Neural progenitor cell (in vitro differentiated cells): ENCODE measurements around the gene FASLG. TPM values are rescaled to one million over a fixed set of nuclear protein-coding genes. Genes with fewer than 3 reads are reported as not detected.

ENCODE experiments used
- DNase-seq: peaks from one replicate; pipeline ENCODE4 v3.0.0-alpha.2; 2016; ENCODE audit warnings: low spot score
- H2AFZ ChIP-seq: fragments of 200-600 bp; sonication (generic); replicated peaks from 2 replicates; pipeline ENCODE4 v1.6.1; 2016; ENCODE audit warnings: antibody characterized with exemption
- H3F3A ChIP-seq: fragments of 200-600 bp; sonication (generic); 2 replicates; pipeline ENCODE4 v1.6.1; 2016; ENCODE audit warnings: antibody characterized with exemption, low read depth
- H3K27ac ChIP-seq: fragments of 200-600 bp; sonication (generic); 2 replicates; pipeline ENCODE4 v1.5.1; 2016; ENCODE audit warnings: mild to moderate bottlenecking
- H3K27me3 ChIP-seq: fragments of 200-600 bp; sonication (generic); 2 replicates; pipeline ENCODE4 v1.6.1; 2016; ENCODE audit warnings: mild to moderate bottlenecking, moderate library complexity
- H3K36me3 ChIP-seq: fragments of 200-600 bp; sonication (generic); 2 replicates; pipeline ENCODE4 v1.5.1; 2016
- H3K4me1 ChIP-seq: fragments of 200-600 bp; sonication (generic); 2 replicates; pipeline ENCODE4 v1.6.1; 2016; ENCODE audit warnings: mixed run types
- H3K4me2 ChIP-seq: fragments of 200-600 bp; sonication (generic); 2 replicates; pipeline ENCODE4 v1.6.1; 2016
- H3K4me3 ChIP-seq: fragments of 200-600 bp; sonication (generic); 2 replicates; pipeline ENCODE4 v1.5.1; 2016
- H3K79me2 ChIP-seq: fragments of 200-600 bp; sonication (generic); 2 replicates; pipeline ENCODE4 v1.6.1; 2016; ENCODE audit warnings: low read depth
- H3K9ac ChIP-seq: fragments of 200-600 bp; sonication (generic); 2 replicates; pipeline ENCODE4 v1.6.1; 2016
- H3K9me3 ChIP-seq: fragments of 200-600 bp; sonication (generic); 2 replicates; pipeline ENCODE4 v1.5.1; 2016; ENCODE audit warnings: low read depth
- H4K20me1 ChIP-seq: fragments of 200-600 bp; sonication (generic); 2 replicates; pipeline ENCODE4 v1.6.1; 2016; ENCODE audit warnings: low read depth
- H3K27ac Mint-ChIP-seq: 3 replicates; pipeline ENCODE4 v1.8.0; 2021; ENCODE audit warnings: mixed read lengths
- H3K27me3 Mint-ChIP-seq: 2 replicates; pipeline ENCODE4 v1.8.0; 2022; ENCODE audit warnings: low read depth, mild to moderate bottlenecking, inconsistent platforms, moderate library complexity, mixed read lengths; ENCODE audit not compliant: insufficient read depth
- H3K36me3 Mint-ChIP-seq: 3 replicates; pipeline ENCODE4 v1.8.0; 2021; ENCODE audit warnings: mixed read lengths
- H3K4me1 Mint-ChIP-seq: 3 replicates; pipeline ENCODE4 v1.8.0; 2021; ENCODE audit warnings: mixed read lengths
- H3K4me3 Mint-ChIP-seq: 3 replicates; pipeline ENCODE4 v1.8.0; 2021; ENCODE audit warnings: mild to moderate bottlenecking, moderate library complexity, mixed read lengths
- H3K9me3 Mint-ChIP-seq: 3 replicates; pipeline ENCODE4 v1.8.0; 2020; ENCODE audit warnings: mixed read lengths
- EZH2 ChIP-seq: fragments of 200-600 bp; sonication (generic); IDR thresholded peaks from 2 replicates; pipeline ENCODE4 v1.6.1; 2017; ENCODE audit warnings: antibody characterized with exemption, mild to moderate bottlenecking, moderate library complexity
- EZH2phosphoT487 ChIP-seq: fragments of 200-600 bp; sonication (generic); IDR thresholded peaks from 2 replicates; pipeline ENCODE4 v1.6.1; 2017; ENCODE audit warnings: antibody characterized with exemption
- total RNA-seq: library from RNA; depleted of rRNA; stranded (reverse); fragments of >200 nt; gene quantifications from 2 replicates; pipeline ENCODE4 v1.2.3, GENCODE V29; 2015; ENCODE audit warnings: low replicate concordance
- TF ChIP-seq, protein P1 (sequence below): fragments of 200-600 bp; sonication (generic); IDR thresholded peaks from 2 replicates; pipeline ENCODE4 v1.5.1; 2017; ENCODE audit warnings: antibody characterized with exemption, mild to moderate bottlenecking

FASLG gene
- total RNA-seq, 1 donor from 2014 or later, result not detected

DNA sequence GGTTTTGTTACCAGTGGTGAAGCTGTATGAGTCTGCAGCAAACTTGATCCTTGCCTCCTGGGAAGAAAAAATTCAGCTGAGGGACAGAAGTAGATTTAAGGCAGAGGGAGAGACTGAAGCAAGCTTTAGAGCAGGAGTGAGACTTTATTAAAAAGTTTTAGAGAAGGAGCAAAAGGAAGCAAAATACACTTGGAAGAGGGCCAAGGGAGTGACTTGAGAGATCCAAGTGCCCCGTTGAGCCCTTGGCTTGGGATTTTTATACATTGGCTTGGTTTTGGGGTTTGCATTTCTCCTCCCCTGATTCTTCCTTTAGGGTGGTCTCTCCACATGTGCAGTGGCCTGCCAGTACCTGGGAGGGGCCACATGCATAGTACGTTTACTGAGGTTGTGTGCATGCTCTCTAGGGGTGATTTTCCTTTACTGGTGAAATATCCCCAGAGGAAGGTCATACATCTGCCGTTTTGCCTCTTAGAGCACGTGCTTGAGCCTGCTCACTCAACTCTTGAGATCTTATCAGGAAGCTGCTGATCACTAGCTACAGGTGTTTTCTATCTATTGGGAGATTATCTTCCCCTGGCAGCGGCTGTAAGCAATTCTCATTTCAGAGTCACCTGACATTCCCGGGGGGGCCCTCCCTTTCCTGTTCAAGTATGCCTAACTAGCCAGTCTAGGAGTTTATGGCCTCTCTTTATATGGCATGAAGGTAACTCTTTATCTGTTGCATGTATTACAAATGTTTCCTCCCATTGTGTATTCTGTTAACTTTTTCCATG, 20.3 kb downstream of the FASLG start:
- H3K36me3 Mint-ChIP-seq, result no peaks in the 10 kb centered on the region
- no peak overlapping the region for H3K27ac Mint-ChIP-seq
- H3K4me1 ChIP-seq, result peaks cover 21% of the 10 kb centered on the region

DNA sequence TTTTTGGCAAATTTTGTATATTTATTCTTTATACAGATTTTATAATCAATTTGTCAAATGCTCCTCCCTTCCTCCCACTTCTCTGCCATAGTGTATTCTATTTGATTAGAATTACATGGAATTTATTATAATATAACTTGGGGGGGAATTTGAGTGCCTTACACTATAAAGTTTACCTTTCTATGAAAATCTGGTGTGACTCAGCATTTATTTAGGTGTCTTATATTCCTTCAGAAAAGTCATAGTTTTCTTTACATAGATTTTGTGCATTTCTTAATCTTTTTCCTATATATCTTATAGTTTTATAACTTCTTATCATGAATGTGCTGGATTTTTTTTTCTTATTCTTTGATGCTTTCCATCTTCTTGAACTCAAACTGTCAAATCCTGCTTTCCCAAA, 21.3 kb downstream of the FASLG start:
- no peak overlapping the region for H3K4me3 Mint-ChIP-seq
- no peaks in the 10 kb centered on the region for H3K9me3 ChIP-seq
- H3K79me2 ChIP-seq, result no peaks in the 10 kb centered on the region
- H3K4me1 Mint-ChIP-seq, result peaks cover 10% of the 10 kb centered on the region
- H3K36me3 ChIP-seq, result no peaks in the 10 kb centered on the region
- H3K4me3 ChIP-seq, result no peak overlapping the region
- H2AFZ ChIP-seq, result no peak overlapping the region
- no peaks in the 10 kb centered on the region for H4K20me1 ChIP-seq
- peaks cover 21% of the 10 kb centered on the region for H3K4me1 ChIP-seq
- TF ChIP-seq EZH2, result no peak
- TF ChIP-seq, protein P1, sequence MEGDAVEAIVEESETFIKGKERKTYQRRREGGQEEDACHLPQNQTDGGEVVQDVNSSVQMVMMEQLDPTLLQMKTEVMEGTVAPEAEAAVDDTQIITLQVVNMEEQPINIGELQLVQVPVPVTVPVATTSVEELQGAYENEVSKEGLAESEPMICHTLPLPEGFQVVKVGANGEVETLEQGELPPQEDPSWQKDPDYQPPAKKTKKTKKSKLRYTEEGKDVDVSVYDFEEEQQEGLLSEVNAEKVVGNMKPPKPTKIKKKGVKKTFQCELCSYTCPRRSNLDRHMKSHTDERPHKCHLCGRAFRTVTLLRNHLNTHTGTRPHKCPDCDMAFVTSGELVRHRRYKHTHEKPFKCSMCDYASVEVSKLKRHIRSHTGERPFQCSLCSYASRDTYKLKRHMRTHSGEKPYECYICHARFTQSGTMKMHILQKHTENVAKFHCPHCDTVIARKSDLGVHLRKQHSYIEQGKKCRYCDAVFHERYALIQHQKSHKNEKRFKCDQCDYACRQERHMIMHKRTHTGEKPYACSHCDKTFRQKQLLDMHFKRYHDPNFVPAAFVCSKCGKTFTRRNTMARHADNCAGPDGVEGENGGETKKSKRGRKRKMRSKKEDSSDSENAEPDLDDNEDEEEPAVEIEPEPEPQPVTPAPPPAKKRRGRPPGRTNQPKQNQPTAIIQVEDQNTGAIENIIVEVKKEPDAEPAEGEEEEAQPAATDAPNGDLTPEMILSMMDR, result no peak
- TF ChIP-seq EZH2phosphoT487, result no peak
- no peak overlapping the region for H3K9ac ChIP-seq
- H3K27me3 Mint-ChIP-seq, result no peaks in the 10 kb centered on the region
- no peak overlapping the region for H3K27ac ChIP-seq
- H3K36me3 Mint-ChIP-seq, result no peaks in the 10 kb centered on the region
- no peak for DNase-seq
- H3K4me2 ChIP-seq, result no peak overlapping the region
- no peaks in the 10 kb centered on the region for H3K27me3 ChIP-seq
- no peaks in the 10 kb centered on the region for H3K9me3 Mint-ChIP-seq
- no peak overlapping the region for H3K27ac Mint-ChIP-seq
- H3F3A ChIP-seq, result peaks cover 12% of the 10 kb centered on the region

More for the DNA sequence above, 20.3 kb downstream of the FASLG start:
- H3K4me2 ChIP-seq, result no peak overlapping the region
- no peak overlapping the region for H3K9ac ChIP-seq
- Mint-ChIP-seq H3K9me3 (no peaks in the 10 kb centered on the region), H3K4me1 (peaks cover 10% of the 10 kb centered on the region), H3K4me3 (no peak overlapping the region), H3K27me3 (no peaks in the 10 kb centered on the region)
- no peak for DNase-seq
- no peaks in the 10 kb centered on the region for H3K9me3 ChIP-seq
- peaks cover 12% of the 10 kb centered on the region for H3F3A ChIP-seq
- H3K79me2 ChIP-seq, result no peaks in the 10 kb centered on the region
- no peaks in the 10 kb centered on the region for H3K27me3 ChIP-seq
- H3K36me3 ChIP-seq, result no peaks in the 10 kb centered on the region
- TF ChIP-seq EZH2phosphoT487 (no peak), EZH2 (no peak)
- TF ChIP-seq, protein P1, result no peak
- no peak overlapping the region for H2AFZ ChIP-seq
- H3K4me3 ChIP-seq, result no peak overlapping the region
- H4K20me1 ChIP-seq, result no peaks in the 10 kb centered on the region
- H3K27ac ChIP-seq, result no peak overlapping the region

DNA sequence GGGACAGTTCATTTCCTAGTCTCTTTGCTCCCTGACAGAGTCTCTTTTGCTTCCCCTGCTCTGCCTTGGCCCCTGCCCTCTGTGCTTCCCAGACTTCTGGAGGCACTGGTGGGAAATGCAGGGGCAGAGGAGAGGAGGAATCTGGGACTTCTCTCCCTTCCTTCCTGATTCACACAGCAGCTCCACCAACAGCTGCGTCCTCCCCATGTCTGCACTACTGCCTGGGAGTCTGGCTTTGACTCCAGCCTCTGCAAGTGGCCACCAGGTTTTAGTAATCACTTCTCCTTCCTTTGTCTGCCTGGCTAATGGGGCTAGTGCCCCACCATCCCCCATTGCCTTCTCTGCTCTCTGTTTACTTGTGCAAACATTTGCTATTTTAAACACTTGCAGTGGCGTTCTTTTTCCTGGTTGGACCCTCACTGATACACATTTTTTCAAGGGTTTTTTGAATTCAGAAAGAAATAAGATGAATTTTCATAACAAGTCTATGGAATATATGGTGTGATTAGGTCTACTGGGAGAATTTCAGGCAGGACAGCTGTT, 21.9 kb downstream of the FASLG start:
- no peaks in the 10 kb centered on the region for H4K20me1 ChIP-seq
- H3K4me3 ChIP-seq, result no peak overlapping the region
- DNase-seq, result peak; percentile 2
- H3K79me2 ChIP-seq, result no peaks in the 10 kb centered on the region
- H2AFZ ChIP-seq, result peak overlapping the region; percentile 54
- no peak overlapping the region for H3K4me2 ChIP-seq
- H3K9me3 ChIP-seq, result no peaks in the 10 kb centered on the region
- H3K27me3 ChIP-seq, result no peaks in the 10 kb centered on the region
- Mint-ChIP-seq H3K27me3 (no peaks in the 10 kb centered on the region), H3K36me3 (no peaks in the 10 kb centered on the region), H3K9me3 (no peaks in the 10 kb centered on the region), H3K4me3 (no peak overlapping the region), H3K4me1 (peaks cover 10% of the 10 kb centered on the region), H3K27ac (no peak overlapping the region)
- no peaks in the 10 kb centered on the region for H3K36me3 ChIP-seq
- peaks cover 12% of the 10 kb centered on the region for H3F3A ChIP-seq
- H3K9ac ChIP-seq, result no peak overlapping the region
- H3K27ac ChIP-seq, result no peak overlapping the region
- TF ChIP-seq EZH2phosphoT487 (no peak), EZH2 (no peak)
- TF ChIP-seq, protein P1, result no peak
- peaks cover 21% of the 10 kb centered on the region for H3K4me1 ChIP-seq
